T-helper 9 cell (primary cell): ENCODE data around the gene MED22.
"Not testable (repeated sequence)": the region's sequence is repeated elsewhere in the genome, so short reads cannot be mapped to it uniquely, and the experiment has no call there.

Experiments
- DNase-seq: peaks from one replicate; pipeline ENCODE4 v3.0.0-alpha.2; 2020

Gene MED22

GRCh38 chr9:133354766-133355165 lies 6.8 kb upstream of the MED22 start:
- no peak for DNase-seq

GRCh38 chr9:133353548-133353947 lies 5.6 kb upstream of the MED22 start:
- no peak for DNase-seq

GRCh38 chr9:133352635-133353340 lies 4.9 kb upstream of the MED22 start:
- no peak for DNase-seq

- no peak for DNase-seq
Measured at GRCh38 chr9:133351908-133352634, 4.1 kb upstream of the MED22 start.

- DNase-seq: no peak
Measured at GRCh38 chr9:133351526-133351907, 3.6 kb upstream of the MED22 start.

GRCh38 chr9:133349965-133350616 lies 2.2 kb upstream of the MED22 start:
- no peak for DNase-seq

- DNase-seq: no peak
Measured at GRCh38 chr9:133348718-133349573, 1.0 kb upstream of the MED22 start.

GRCh38 chr9:133347515-133347984 lies 381 bp downstream of the MED22 start:
- no peak for DNase-seq

- no peak for DNase-seq
Measured at GRCh38 chr9:133346021-133346785, 1.7 kb downstream of the MED22 start.

GRCh38 chr9:133345596-133345995 lies 2.3 kb downstream of the MED22 start:
- DNase-seq: no peak

- no peak for DNase-seq
Measured at GRCh38 chr9:133344979-133345378, 3.0 kb downstream of the MED22 start.

- no peak for DNase-seq
Measured at GRCh38 chr9:133344071-133344470, 3.9 kb downstream of the MED22 start.

GRCh38 chr9:133342570-133342969 lies 5.4 kb downstream of the MED22 start:
- no peak for DNase-seq

- DNase-seq: no peak
Measured at GRCh38 chr9:133342069-133342406, 5.9 kb downstream of the MED22 start.

GRCh38 chr9:133341369-133342068 lies 6.4 kb downstream of the MED22 start:
- no peak for DNase-seq

GRCh38 chr9:133340916-133341315 lies 7.0 kb downstream of the MED22 start:
- no peak for DNase-seq

GRCh38 chr9:133340256-133340655 lies 7.7 kb downstream of the MED22 start:
- no peak for DNase-seq

GRCh38 chr9:133339641-133340040 lies 8.3 kb downstream of the MED22 start:
- DNase-seq: no peak

GRCh38 chr9:133335924-133336811 lies 11.8 kb downstream of the MED22 start, which contains the start of gene SURF6:
Gene SURF6 (minus strand): TSS chr9:133336188. CDS start chr9:133336132, 56 bp downstream.
- peak; percentile 92 for DNase-seq

GRCh38 chr9:133334888-133335287 lies 13.0 kb downstream of the MED22 start:
- DNase-seq: not testable (repeated sequence)
